Astrocyte of the spinal cord (primary cell): ENCODE measurements around the gene DEK.
"Not testable (repeated sequence)": the region's sequence is repeated elsewhere in the genome, so short reads cannot be mapped to it uniquely, and the experiment has no call there.

Experiments used
- DNase-seq: peaks from one replicate; pipeline ENCODE4 v3.0.0; 2011; ENCODE audit warnings: low read depth, low spot score
- H3K4me3 ChIP-seq: 2 replicates; pipeline ENCODE4 v1.5.1; 2011; ENCODE audit warnings: low read depth, mild to moderate bottlenecking, low read length, moderate library complexity
- in situ Hi-C: cut with HindIII; loops from 2 replicates; pipeline ENCODE4 v1.10.0; 2017; ENCODE audit warnings: low sequenced_read_pairs
- TF ChIP-seq, protein P1 (sequence below): IDR thresholded peaks from 2 replicates; pipeline ENCODE4 v1.5.1; 2012; ENCODE audit warnings: low read depth, mild to moderate bottlenecking, low read length, inconsistent platforms

Gene DEK

DNA sequence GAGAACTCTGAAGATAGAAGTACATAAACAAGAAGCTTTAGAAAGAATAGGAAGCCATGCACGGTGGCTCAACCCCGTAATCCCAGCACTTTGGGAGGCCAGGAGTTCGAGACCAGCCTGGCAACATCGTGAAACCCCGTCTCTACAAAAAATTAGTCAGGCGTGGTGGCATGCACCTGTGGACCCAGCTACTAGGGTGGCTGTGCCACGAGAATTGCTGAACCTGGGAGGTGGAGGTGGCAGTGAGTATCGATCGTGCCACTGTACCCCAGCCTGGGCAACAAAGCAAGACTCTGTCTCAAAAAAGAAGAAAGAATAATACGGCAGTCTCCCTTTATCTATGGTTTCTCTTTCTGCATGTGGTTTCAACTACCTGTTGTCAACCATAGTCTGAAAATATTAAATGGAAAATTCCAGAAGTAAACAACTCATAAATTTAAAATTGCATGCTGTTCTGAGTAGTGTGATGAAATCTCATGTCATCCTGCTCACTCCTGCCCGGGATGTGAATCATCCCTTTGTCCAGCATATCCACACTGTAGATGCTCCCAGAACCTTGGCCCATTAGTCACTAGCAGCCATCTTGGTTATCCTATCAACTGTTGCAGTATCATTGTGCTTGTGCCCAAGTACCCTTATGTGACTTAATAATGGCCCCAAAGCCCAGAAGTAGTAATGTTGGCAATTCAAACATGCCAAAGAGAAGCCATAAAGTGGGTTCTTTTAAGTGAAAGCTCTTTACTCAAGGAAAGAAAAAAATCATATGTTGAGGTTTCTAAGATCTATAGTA, 22.1 kb downstream of the DEK start:
- TF ChIP-seq, protein P1, sequence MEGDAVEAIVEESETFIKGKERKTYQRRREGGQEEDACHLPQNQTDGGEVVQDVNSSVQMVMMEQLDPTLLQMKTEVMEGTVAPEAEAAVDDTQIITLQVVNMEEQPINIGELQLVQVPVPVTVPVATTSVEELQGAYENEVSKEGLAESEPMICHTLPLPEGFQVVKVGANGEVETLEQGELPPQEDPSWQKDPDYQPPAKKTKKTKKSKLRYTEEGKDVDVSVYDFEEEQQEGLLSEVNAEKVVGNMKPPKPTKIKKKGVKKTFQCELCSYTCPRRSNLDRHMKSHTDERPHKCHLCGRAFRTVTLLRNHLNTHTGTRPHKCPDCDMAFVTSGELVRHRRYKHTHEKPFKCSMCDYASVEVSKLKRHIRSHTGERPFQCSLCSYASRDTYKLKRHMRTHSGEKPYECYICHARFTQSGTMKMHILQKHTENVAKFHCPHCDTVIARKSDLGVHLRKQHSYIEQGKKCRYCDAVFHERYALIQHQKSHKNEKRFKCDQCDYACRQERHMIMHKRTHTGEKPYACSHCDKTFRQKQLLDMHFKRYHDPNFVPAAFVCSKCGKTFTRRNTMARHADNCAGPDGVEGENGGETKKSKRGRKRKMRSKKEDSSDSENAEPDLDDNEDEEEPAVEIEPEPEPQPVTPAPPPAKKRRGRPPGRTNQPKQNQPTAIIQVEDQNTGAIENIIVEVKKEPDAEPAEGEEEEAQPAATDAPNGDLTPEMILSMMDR, result no peak
- peak; percentile 73 for DNase-seq
- in situ Hi-C loops, result no loop called here
- H3K4me3 ChIP-seq, result no peak overlapping the region

DNA sequence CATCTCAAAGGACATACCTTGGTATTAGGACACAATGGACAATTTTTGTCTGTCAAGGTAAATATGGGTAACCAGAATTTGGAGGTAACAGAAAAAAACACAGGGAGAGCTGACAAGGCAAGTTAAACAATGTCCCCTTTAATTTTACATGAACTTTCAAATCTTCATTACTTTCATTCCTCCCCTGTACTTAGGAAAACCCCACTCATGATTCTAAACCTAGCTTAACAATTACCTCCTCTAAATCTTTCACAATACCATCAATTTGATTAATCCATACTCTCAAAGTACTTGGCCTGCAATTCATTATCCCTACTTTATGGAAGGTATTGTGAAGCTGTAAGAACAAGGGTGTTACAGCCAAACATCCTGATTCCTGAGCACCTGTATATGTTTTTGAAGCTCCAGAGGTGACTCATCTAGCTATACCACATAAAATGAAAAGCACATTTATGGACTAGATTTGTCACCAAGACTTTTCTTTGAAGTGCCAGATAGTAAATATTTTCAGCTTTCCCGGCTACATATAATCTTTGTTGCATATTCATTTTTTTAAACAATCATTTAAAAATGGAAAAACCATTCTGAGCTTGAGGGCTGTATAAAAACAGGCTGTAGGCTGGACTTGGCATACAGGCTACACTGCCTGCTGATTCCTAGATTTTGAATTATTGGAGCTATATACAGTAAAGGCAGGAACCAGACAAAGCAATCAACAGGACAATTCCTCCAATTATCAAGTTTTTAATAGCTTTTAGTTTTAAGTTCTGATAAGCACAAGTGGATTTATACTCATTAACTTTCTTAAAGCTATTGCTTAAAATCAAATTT, 22.9 kb downstream of the DEK start:
- TF ChIP-seq, protein P1, result no peak
- in situ Hi-C loops, result no loop called here
- peak; percentile 40 for DNase-seq
- no peak overlapping the region for H3K4me3 ChIP-seq

DNA sequence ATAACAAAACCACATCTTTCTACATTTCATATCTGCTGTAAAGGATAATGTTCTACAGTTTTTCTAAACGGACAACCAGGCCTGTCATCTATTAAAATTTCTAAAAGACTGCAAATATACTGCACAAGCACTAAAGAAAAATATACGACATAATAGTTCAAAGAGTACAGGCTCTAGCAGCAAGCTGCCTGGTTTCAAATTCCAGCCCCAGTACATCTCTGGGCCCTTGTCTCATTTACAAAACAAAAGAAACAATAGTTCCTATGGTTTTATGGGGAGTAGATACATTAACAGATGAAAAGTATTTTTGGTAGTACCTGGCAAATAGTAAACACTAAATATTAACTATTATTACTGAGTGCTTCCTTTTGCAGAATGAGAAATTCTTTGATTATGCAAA, 24.1 kb downstream of the DEK start:
- DNase-seq, result no peak
- in situ Hi-C loops, result no loop called here
- TF ChIP-seq, protein P1, result no peak
- no peak overlapping the region for H3K4me3 ChIP-seq

DNA sequence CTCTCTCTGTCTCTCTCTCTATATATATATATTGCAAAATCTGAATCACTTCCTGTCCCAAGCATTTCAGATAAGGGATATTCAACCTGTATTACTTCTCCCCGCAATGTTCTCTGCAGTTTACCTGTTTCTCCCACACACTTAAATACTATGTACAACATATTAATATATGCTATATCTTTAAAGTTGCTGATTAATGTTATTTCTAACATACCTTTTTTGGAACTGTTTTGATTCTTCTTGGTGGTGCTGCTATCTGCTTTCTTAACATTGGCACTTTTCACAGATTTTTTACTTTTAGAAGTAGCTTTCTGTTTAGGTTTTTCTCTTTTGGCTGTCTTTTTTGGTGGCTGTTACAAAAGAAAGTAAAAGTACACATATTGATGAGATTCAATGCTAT, 27.2 kb downstream of the DEK start:
- TF ChIP-seq, protein P1, result no peak
- in situ Hi-C loops, result no loop called here
- no peak for DNase-seq
- H3K4me3 ChIP-seq, result no peak overlapping the region

DNA sequence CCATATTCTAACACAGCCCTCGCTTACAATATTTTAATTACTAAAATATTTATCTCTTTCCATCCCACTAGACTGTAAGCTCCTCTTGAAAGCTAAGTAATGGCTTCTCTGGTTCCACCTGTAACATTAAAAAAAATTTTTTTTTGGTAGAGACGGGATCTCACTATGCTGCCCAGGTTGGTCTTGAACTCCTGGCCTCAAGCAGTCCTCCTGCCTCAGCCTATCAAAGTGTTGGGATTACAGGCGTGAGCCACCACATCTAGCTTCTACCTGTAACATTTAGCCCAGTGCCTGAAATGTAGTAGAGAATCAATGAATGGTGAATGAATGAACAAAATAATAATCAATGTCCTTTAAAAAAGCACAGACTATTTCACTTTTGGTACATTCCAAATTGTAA, 28.8 kb downstream of the DEK start:
- in situ Hi-C loops, result no loop called here
- no peak overlapping the region for H3K4me3 ChIP-seq
- no peak for DNase-seq
- TF ChIP-seq, protein P1, result no peak

DNA sequence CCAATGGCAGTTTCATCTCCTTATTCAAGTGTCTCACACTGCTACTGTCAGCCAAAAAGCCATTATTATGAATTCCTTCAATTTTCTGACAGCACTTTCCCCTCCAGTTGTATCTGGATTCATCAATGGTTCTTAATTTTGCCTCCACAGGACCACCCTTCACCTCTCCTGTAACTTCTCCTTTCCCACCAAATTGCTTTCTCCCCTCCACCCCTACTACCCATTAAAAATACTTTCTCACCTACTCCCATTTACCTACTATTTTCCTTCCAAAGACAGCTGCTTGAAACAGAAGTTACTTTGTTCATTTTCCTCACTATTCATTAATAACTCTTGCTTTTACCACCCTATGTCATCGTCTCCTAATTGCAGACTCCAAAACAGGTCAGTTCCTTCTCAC, 29.8 kb downstream of the DEK start:
- no peak for DNase-seq
- TF ChIP-seq, protein P1, result no peak
- H3K4me3 ChIP-seq, result no peak overlapping the region
- in situ Hi-C loops, result no loop called here

DNA sequence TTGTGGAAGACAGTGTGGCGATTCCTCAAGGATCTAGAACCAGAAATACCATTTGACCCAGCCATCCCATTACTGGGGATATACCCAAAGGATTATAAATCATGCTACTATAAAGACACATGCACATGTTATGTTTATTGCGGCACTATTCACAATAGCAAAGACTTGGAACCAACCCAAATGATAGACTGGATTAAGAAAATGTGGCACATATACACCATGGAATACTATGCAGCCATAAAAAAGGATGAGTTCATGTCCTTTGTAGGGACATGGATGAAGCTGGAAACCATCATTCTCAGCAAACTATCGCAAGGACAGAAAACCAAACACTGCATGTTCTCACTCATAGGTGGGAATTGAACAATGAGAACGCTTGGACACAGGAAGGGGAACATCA, 30.6 kb downstream of the DEK start:
- H3K4me3 ChIP-seq, in situ Hi-C loops, DNase-seq: not testable (repeated sequence)

DNA sequence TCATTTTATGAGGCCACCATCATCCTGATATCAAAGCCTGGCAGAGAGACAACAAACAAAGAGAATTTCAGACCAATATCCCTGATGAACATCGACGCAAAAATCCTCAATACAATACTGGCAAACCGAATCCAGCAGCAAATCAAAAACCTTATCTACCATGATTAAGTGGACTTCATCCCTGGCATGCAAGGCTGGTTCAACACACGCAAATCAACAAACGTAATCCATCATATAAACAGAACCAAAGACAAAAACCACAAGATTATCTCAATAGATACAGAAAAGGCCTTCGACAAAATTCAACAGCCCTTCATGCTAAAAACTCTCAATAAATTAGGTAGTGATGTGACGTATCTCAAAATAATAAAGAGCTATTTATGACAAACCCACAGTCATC, 32.5 kb downstream of the DEK start:
- DNase-seq, in situ Hi-C loops, H3K4me3 ChIP-seq: not testable (repeated sequence)

DNA sequence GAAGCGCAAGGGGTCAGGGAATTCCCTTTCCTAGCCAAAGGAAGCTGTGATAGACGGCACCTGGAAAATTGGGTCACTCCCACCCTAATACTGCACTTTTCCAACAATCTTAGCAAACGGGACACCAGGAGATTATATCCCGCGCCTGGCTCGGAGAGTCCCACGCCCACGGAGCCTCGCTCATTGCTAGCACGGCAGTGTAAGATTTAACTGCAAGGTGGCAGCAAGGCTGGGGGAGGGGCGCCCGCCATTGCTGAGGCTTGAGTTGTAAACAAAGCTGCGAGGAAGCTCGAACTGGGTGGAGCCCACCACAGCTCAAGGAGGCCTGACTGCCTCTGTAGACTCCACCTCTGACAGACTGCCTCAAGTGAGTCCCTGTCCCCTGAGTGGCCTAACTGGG, 35.7 kb downstream of the DEK start:
- H3K4me3 ChIP-seq, DNase-seq, in situ Hi-C loops: not testable (repeated sequence)

DNA sequence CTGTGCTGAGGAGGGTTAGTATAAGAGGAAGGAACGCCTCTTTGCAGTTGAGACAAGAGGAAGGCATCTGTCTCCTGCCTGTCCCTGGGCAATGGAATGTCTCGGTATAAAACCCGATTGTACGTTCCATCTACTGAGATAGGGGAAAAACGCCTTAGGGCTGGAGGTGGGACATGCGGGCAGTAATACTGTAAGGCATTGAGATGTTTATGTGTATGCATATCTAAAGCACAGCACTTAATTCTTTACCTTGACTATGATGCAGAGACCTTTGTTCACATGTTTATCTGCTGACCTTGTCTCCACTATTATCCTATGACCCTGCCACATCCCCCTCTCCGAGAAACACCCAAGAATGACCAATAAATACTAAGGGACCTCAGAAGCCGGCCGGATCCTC, 37.2 kb downstream of the DEK start:
- in situ Hi-C loops, result not testable (repeated sequence)

More for the DNA sequence above, 37.2 kb downstream of the DEK start:
- DNase-seq, H3K4me3 ChIP-seq: not testable (repeated sequence)
